Pancreas (tissue), 10 donors: ENCODE data around the gene TP53RK. TPM values are rescaled to one million over a fixed set of nuclear protein-coding genes. Genes with fewer than 3 reads are reported as not detected.
A peak's percentile ranks its signal among the peaks of the same experiment; 100 is the strongest.

ENCODE experiments used
- ATAC-seq, 4 donors: fragments of 200-7000 bp; cut with Tn5 transposase; one replicate each; pipeline versions ENCODE4 v1.8.0 to v1.9.1; 2020; ENCODE audit warnings: mild to moderate bottlenecking in 4 of 4, moderate library complexity in 4 of 4
- DNase-seq, 6 donors: peaks; one replicate each; pipeline ENCODE4 v3.0.0-alpha.2; 2020
- FAIRE-seq: peaks from 2 replicates; lab custom pipeline; 2012; peaks lifted over from hg19 to GRCh38; lab: Jason Lieb, UNC
- H3K27ac ChIP-seq, 4 donors: fragments of 200-600 bp; sonication (generic); 1 replicate in 3 of 4; 2 replicates in 1 of 4; pipeline versions ENCODE4 v1.5.0 to v1.8.0; 2020
- H3K27me3 ChIP-seq, 4 donors: fragments of 200-600 bp; one replicate each; pipeline ENCODE4 v1.8.0; 2021
- H3K36me3 ChIP-seq, 3 donors: fragments of 200-600 bp; sonication (generic) in 1 of 3; one replicate each; pipeline versions ENCODE4 v1.5.0 to v1.8.0; 2020 to 2021
- H3K4me1 ChIP-seq, 3 donors: fragments of 200-600 bp; one replicate each; pipeline ENCODE4 v1.8.0; 2021
- H3K4me3 ChIP-seq, 4 donors: fragments of 200-600 bp; sonication (generic) in 2 of 4; one replicate each; pipeline versions ENCODE4 v1.5.0 to v1.8.0; 2020 to 2021
- H3K9me3 ChIP-seq, 4 donors: fragments of 200-600 bp; one replicate each; pipeline ENCODE4 v1.8.0; 2021
- WGBS, 2 donors: extraction: QIAGEN DNeasy Blood & Tissue Kit; methylation state at CpG; one replicate each; pipeline ENCODE4 v1.1.7; 2013; 5-methylcytosine and 5-hydroxymethylcytosine counted together
- intact Hi-C, 3 donors: fragments of 100-400 bp; cut with DNase I; formaldehyde crosslinking; loops; one replicate each; pipeline versions ENCODE4 v1.11.1 to v1.14.2; 2022
- polyA plus RNA-seq, 2 donors: library from polyadenylated mRNA; stranded (reverse); fragments of 200-250 nt; gene quantifications; one replicate each; pipeline ENCODE4 v1.2.3, GENCODE V29; 2013
- total RNA-seq, 6 donors: library from RNA; stranded (reverse); fragmentation: NEBNext Ultra II Directional in 4 of 6; extraction: Animal tissue kit (Norgen Biotek cat#: 25700) in 4 of 6; gene quantifications; one replicate each; pipeline versions ENCODE4 v1.2.1 to v1.2.4, GENCODE V29; 2021 to 2023
- TF ChIP-seq, protein P1 (sequence below), 4 donors: fragments of 200-600 bp; sonication (generic) in 3 of 4; IDR thresholded peaks; one replicate each; pipeline versions ENCODE4 v1.5.0 to v1.8.0; 2021; ENCODE audit warnings: antibody characterized with exemption in 4 of 4
- donor health status: healthy with polysubstance abuse.
- donor health status: DM: no; HTN: no; CAD: no; lungs with moderate emphysema.
- donor health status: DM: no; HTN: no; CAD: no.
- donor health status: control.
- donor health status: control.
- donor health status: Bipolar disorder and iron deficiency.
- donor health status: DM: yes; HTN: yes; CAD: no.
- donor health status: DM: no; HTN: no; CAD: no.
- donor health status: DM: no; HTN: no; CAD: no.
- donor health status: DM: yes; HTN: yes; CAD: no.

Gene TP53RK
- total and polyA plus RNA-seq, 8 donors: 2.5 to 6.1 (median 3.8) TPM

DNA sequence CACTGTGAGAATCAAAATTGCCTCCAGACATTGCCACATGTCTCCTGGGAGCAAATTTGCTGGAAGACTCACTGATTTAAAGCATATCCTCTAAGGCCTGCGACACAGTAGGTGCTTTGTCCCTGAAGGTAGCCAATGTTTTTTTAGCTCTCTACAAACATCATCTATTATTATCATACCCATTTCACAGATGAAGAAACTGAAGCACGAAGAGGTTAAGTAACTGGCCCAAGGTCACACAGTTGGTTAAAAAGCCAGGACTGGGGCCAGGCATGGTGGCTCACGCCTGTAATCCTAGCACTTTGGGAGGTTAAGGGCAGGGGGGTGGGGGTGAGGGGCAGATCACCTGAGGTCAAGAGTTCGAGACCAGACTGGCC lies 50.4 kb downstream of the TP53RK start:
- Histone ChIP-seq H3K27ac (no peak overlapping the region), H3K36me3 (no peaks in the 10 kb centered on the region), H3K27me3 (no peaks in the 10 kb centered on the region), H3K4me3 (no peak overlapping the region), H3K9me3 (no peaks in the 10 kb centered on the region), H3K4me1 (no peaks in the 10 kb centered on the region)
- 81 to 90% methylated on average over 4 of the region's 4 CpGs for WGBS, 2 donors
- ATAC-seq (no peak), DNase-seq (no peak), FAIRE-seq (no peak)
- intact Hi-C loops: no loop called here
- TF ChIP-seq, protein P1, sequence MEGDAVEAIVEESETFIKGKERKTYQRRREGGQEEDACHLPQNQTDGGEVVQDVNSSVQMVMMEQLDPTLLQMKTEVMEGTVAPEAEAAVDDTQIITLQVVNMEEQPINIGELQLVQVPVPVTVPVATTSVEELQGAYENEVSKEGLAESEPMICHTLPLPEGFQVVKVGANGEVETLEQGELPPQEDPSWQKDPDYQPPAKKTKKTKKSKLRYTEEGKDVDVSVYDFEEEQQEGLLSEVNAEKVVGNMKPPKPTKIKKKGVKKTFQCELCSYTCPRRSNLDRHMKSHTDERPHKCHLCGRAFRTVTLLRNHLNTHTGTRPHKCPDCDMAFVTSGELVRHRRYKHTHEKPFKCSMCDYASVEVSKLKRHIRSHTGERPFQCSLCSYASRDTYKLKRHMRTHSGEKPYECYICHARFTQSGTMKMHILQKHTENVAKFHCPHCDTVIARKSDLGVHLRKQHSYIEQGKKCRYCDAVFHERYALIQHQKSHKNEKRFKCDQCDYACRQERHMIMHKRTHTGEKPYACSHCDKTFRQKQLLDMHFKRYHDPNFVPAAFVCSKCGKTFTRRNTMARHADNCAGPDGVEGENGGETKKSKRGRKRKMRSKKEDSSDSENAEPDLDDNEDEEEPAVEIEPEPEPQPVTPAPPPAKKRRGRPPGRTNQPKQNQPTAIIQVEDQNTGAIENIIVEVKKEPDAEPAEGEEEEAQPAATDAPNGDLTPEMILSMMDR (IDR thresholded peaks at IDR 0.05): no peak

DNA sequence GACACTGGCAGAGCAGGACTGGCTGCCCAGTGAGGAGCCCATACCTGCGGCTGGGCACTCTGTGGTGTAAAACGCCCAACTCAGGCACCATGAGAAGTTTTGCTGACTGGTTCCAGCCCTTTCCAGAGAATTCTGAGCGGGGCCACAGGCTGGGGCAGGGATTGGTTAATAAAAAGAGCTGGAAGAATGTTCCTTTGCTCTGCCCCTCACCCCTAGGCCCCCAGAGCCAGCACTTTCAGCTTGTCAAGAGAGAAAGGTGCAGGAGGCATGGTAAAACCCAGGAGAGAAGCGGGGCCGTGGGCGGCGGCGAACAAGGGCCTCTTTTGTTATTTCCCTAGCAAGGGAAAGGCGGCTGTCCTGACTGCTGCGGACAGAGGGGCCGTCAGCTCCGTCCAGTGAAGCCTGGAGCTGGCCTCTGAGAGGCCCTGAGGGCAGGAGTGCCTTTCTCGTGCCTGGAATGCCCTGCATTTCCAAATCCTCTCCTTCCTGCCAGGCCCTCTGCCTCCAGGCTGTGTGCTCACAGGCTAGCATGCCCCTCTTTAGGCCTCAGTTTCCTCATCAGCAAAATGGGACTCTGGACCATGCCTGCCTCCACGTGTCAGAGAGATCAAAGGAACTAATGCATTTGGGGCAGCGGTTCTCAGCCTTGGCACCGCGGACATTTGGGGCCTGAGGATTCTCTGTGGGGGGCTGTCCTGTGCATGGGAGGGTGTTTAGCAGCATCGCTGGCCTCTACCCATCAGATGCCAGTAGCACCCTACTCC lies 50.9 kb downstream of the TP53RK start:
- TF ChIP-seq, protein P1 (IDR thresholded peaks at IDR 0.05): no peak
- ATAC-seq: peak in 2 of 4 donors; percentile 20 to 38
- Histone ChIP-seq H3K9me3 (no peaks in the 10 kb centered on the region), H3K27ac (no peak overlapping the region), H3K36me3 (no peaks in the 10 kb centered on the region), H3K27me3 (no peaks in the 10 kb centered on the region), H3K4me1 (no peaks in the 10 kb centered on the region), H3K4me3 (no peak overlapping the region)
- no peak for DNase-seq
- intact Hi-C loops: no loop called here
- FAIRE-seq: no peak
- WGBS, 2 donors: 72 to 78% methylated on average over 18 of the region's 18 CpGs

DNA sequence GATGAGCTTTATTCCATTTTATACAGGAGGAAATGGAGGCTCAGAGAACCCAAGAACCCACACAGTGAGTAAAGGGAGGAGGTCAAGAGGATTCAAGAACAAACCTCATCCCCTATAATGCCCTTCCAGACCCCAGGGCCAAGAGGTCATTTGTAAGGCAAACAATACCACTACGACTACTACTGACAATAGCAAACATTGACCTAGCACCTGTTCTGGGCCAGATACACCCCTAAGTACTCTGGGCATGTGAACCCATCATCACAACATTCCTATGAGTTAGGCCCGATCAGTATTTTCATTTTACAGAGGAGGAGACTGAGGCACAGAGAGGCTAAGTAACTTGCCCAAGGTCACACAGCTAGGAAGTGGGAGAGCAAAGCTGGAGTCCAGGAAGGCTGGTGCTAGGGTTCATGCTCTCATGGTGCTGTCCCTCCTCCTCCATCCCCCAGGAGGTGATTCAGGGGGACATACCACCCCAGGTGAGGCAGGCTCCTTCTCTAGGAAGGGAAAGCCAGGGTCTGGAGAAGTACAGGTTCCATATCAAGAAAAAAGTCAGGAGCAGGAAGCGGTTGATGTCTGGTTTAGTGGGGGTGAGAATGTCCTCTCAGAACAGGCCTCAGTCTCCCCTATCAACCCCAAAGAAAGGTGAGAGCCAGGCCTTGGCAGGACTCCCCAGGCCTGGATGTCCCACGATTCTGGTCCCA lies 51.7 kb downstream of the TP53RK start:
- intact Hi-C loops: no loop called here
- no peaks in the 10 kb centered on the region for H3K36me3 ChIP-seq
- DNase-seq (no peak), FAIRE-seq (no peak), ATAC-seq (no peak)
- H3K27ac ChIP-seq: no peak overlapping the region
- H3K9me3 ChIP-seq: no peaks in the 10 kb centered on the region
- no peaks in the 10 kb centered on the region for H3K4me1 ChIP-seq
- TF ChIP-seq, protein P1 (IDR thresholded peaks at IDR 0.05): no peak
- 72 to 81% methylated on average over 4 of the region's 4 CpGs for WGBS, 2 donors
- no peak overlapping the region for H3K4me3 ChIP-seq
- no peaks in the 10 kb centered on the region for H3K27me3 ChIP-seq

DNA sequence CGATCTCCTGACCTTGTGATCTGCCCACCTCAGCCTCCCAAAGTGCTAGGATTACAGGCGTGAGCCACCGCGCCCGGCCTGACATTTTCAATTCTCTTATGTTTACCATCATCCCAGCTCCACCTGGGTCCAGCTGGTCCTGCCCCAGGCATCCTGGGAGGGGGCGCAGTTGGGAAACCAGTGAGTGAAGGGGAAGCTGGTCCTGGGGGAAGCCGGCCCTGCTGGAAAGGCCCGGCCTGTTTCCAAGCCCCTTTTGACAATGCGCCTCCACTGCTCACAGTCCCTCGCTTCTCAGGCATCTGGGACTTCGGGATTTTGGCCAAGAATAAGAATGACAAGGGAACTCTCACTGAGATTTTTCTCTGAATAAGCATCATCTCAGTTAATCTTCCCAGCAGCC lies 52.2 kb downstream of the TP53RK start:
- Histone ChIP-seq H3K27me3 (no peaks in the 10 kb centered on the region), H3K9me3 (no peaks in the 10 kb centered on the region), H3K27ac (no peak overlapping the region), H3K4me1 (no peaks in the 10 kb centered on the region), H3K4me3 (no peak overlapping the region), H3K36me3 (no peaks in the 10 kb centered on the region)
- intact Hi-C loops: no loop called here
- TF ChIP-seq, protein P1 (IDR thresholded peaks at IDR 0.05): no peak
- WGBS, 2 donors: 90 to 95% methylated on average over 11 of the region's 11 CpGs
- ATAC-seq (no peak), FAIRE-seq (no peak), DNase-seq (no peak)

DNA sequence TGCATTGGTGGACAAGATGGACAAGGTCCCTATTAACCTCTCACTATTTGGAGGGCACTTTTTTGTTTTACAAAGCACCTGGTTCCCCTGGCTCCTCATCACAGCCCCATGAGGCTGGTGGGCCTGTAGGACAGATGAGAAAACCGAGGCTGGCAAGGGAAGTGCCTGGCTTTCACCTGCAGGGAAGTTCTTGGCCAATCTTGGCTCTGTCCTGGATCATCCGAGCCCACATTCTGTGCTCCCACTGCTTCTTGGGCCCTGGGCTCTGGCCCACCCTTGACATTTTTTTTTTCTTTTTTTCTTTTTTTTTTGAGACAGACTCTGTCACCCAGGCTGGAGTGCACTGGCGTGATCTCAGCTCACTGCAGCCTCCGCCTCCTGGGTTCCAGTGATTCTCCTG lies 52.7 kb downstream of the TP53RK start:
- ATAC-seq (no peak), DNase-seq (no peak), FAIRE-seq (no peak)
- 88 to 99% methylated on average over 4 of the region's 4 CpGs for WGBS, 2 donors
- intact Hi-C loops: no loop called here
- Histone ChIP-seq H3K9me3 (no peaks in the 10 kb centered on the region), H3K27ac (no peak overlapping the region), H3K4me1 (no peaks in the 10 kb centered on the region), H3K36me3 (no peaks in the 10 kb centered on the region), H3K27me3 (no peaks in the 10 kb centered on the region), H3K4me3 (no peak overlapping the region)
- TF ChIP-seq, protein P1 (IDR thresholded peaks at IDR 0.05): no peak
